ENCODE results near the gene SDHD.

DNA sequence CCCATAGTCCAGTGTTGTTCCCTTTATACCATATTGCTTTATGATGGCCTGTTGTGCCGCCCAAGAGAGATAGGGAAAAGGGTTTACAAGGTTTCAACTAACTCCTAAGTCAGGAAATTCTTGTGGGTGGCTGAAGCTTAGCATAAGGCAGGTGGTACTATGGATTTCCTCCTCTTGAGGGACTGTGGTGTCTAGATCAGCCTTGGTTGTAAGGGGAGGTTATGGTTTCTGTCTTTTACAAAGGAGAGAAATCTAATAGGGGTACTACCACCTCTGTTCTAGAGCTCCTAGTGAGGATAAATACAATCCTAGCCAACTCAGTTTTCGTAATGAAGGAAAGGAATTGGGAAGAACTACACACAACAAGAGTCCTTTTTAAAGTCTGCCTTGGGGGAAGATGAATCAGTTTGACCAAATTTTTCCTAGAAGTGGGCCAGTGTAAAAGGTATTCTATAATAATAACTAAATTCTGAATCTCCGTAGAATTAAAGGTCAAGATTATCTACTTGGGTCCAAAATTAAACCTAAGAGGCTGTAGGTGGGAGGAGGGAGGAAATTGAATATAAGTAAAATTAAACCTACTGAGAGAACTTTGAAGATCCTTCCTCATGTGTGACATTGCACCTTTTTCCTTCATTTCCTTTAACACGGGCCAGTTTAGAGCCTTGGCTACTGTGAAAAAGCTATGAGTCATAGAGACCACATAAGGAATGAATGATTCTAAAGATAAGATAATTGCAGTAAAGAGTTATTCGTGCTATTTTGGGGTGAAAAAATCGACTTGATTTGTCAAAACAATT lies 44.3 kb upstream of the SDHD start:
- TF ChIP-seq POLR2A (IDR thresholded peaks at IDR 0.05) = no peak
- TF ChIP-seq, protein P1, sequence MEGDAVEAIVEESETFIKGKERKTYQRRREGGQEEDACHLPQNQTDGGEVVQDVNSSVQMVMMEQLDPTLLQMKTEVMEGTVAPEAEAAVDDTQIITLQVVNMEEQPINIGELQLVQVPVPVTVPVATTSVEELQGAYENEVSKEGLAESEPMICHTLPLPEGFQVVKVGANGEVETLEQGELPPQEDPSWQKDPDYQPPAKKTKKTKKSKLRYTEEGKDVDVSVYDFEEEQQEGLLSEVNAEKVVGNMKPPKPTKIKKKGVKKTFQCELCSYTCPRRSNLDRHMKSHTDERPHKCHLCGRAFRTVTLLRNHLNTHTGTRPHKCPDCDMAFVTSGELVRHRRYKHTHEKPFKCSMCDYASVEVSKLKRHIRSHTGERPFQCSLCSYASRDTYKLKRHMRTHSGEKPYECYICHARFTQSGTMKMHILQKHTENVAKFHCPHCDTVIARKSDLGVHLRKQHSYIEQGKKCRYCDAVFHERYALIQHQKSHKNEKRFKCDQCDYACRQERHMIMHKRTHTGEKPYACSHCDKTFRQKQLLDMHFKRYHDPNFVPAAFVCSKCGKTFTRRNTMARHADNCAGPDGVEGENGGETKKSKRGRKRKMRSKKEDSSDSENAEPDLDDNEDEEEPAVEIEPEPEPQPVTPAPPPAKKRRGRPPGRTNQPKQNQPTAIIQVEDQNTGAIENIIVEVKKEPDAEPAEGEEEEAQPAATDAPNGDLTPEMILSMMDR (IDR thresholded peaks at IDR 0.05) = no peak
